ENCODE data around the gene NCF4. TPM values are rescaled to one million over a fixed set of nuclear protein-coding genes. Genes with fewer than 3 reads are reported as not detected.

Gene NCF4
- total RNA-seq, 1 donor: not detected

DNA sequence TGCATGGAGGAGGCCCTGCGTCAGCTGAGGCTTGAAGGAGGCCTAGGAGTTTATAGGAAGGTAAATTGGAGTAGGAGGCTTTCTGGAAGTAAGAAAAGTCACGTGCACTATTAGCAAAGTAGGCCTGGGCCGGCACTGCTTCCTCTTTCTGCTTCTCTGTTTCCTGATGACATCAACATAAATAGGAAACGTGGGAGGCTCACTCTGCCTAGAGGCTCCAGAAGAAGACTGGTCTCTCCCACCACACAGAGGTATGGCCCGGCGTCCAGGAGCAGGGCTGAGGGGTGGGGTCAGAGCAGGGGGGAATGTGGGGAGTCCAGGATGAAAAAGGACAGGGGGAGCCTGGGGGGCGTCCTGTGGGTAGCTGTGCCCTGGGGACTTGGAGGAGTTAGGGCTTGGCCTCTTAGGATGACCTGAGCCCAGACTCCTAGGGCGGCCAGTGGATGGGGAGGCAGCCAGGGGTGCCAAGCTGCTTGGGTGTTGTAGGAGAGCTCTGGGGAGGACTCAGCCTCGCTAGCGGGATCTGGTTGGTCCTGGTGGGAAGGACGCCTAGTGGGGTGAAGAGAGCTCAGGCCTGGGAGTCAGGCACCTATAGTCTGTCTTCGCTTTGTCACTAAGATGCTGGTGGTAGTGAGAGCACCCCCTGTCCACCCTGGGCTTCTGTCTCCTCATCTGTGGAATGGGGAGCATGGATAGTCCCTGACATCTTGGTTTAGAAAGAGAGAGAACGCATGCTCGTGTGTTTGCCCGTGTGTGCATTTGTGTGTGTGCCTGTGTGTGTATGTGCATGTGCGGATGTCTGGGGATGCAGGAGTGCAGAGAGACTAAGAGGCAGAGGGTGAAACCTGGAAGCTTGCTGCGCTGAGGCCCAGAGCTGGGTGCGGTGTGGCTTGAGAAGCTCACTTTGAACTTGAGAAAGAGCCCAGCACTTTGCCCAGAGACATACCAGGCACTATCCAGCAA is 52.9 kb downstream of the NCF4 start, which contains the start of gene CSF2RB:
Gene CSF2RB, plus strand, starts transcription at position 202 of the 963 bp plus-strand sequence. CDS start 8,580 bp downstream, outside the sequence.
- H3K4me3 ChIP-seq (ENCODE audit: low read depth, low read length): no peak within 1 kb of the TSS
- DNase-seq (ENCODE audit: low read depth): no peak

DNA sequence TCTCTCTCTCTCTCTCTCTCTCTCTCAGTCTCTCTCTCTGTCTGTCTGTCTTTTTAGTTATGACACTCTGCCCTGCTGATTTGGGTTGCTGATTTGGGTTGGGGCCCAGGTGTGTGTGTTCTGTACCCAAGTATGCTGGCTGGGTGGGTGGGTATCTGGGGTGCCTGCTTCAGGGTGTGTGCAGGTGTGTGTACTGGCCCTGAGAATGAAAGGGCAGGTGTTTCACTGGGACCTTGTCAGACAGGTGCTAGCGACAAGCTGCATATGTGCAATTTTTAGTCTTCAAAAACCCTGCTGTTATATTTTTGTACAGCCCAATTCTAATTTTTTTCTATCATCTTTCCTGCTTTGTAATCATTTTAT is 53.6 kb downstream of the NCF4 start:
- no peak for DNase-seq (ENCODE audit: low read depth)
- H3K4me3 ChIP-seq (ENCODE audit: low read depth, low read length): no peak overlapping the region
- TF ChIP-seq, protein P1, sequence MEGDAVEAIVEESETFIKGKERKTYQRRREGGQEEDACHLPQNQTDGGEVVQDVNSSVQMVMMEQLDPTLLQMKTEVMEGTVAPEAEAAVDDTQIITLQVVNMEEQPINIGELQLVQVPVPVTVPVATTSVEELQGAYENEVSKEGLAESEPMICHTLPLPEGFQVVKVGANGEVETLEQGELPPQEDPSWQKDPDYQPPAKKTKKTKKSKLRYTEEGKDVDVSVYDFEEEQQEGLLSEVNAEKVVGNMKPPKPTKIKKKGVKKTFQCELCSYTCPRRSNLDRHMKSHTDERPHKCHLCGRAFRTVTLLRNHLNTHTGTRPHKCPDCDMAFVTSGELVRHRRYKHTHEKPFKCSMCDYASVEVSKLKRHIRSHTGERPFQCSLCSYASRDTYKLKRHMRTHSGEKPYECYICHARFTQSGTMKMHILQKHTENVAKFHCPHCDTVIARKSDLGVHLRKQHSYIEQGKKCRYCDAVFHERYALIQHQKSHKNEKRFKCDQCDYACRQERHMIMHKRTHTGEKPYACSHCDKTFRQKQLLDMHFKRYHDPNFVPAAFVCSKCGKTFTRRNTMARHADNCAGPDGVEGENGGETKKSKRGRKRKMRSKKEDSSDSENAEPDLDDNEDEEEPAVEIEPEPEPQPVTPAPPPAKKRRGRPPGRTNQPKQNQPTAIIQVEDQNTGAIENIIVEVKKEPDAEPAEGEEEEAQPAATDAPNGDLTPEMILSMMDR (IDR thresholded peaks at IDR 0.05; ENCODE audit: insufficient read depth, low read length): no peak

More for the DNA sequence above, 52.9 kb downstream of the NCF4 start, which contains the start of gene CSF2RB:
- TF ChIP-seq, protein P1 (IDR thresholded peaks at IDR 0.05; ENCODE audit: insufficient read depth, low read length): no peak

DNA sequence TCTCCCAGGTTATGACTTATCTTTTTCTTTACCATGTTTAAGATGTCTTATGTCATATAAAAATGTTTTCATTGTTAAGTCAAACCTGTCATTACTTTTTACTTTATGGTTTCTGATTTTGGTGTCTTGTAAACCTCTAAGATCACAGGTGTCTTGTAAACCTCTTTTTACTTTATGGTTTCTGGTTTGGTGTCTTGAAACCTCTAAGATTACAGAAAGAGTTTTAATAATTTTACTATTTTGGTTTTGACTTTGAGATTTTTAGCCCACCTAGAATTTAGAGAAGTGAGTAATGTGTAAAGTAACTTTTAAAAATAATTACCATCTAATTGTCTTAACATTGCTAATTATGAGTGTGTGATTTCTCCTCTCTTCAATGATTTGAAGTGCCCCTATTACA is 55.2 kb downstream of the NCF4 start:
- DNase-seq (ENCODE audit: low read depth): no peak
- H3K4me3 ChIP-seq (ENCODE audit: low read depth, low read length): no peak overlapping the region
- TF ChIP-seq, protein P1 (IDR thresholded peaks at IDR 0.05; ENCODE audit: insufficient read depth, low read length): no peak

DNA sequence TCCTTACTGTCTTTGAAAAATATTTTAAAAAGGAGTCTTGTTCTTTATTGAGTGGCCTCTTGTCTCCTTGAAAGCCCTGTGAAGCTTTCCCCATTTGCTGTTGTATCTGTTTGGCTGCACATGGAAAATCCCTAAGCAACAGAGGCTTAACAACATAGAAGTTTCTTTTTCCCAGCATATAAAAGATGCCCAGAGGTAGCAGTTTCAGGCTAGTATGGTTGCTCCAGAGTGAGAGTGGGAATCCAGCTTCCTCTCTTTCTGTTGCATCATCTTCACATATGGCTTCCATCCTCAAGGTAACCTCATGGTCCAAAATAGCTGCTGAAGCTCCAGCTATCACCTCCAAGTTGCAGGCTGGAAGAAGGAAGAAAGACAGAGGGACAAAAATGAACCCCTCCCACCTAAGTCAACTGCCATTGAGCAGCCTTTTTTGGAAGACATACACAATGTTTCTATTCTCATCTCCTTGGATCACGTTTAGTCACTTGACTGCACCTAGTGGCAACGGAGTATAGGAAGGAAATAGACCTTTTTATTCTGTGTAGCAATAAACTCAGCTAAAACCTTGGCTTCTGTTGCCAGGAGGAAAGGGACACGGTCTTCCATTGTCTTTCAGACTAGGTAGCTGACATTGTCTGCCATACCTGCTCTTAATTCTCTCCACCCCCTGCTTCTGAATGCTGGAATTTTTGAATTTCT is 57.9 kb downstream of the NCF4 start:
- H3K4me3 ChIP-seq (ENCODE audit: low read depth, low read length): no peak overlapping the region
- no peak for DNase-seq (ENCODE audit: low read depth)
- TF ChIP-seq, protein P1 (IDR thresholded peaks at IDR 0.05; ENCODE audit: insufficient read depth, low read length): no peak

DNA sequence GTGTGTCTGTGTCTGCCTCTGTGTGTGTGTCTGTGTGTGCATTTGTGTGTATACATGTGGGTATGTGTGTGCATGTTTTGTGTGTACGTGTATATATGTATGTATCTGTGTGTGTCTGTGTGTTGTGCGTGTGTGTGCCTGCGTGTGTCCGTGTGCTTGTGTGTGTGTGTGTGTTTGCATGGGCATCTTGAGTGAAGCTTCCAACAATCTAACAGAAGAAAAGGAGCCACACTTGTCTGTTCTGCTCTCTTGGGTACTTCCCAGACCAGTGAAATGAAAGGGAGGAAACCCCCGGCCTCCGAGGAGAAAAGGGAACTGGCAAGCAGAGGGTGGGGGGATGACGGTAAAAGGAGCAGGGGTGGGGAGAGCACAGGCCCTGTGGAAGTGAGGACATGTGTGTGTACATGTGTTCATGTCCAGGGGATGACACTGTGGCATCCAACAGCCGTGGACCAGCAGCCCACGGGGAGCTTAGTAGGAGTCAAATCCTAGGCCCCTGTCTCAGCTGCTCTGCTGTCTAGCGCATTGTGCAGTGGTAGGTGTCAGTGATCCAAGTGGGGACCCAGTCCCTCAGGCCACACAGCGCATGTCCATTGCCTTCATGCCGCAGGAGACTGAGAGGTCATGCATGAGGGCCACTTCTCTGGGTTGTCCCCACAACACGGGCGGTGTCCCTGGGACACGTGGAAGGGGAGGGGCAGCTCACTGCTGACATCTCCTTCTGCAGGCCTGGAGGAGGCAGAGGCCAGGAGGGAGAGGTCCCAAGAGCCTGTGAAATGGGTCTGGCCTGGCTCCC is 60.7 kb downstream of the NCF4 start:
- TF ChIP-seq, protein P1 (IDR thresholded peaks at IDR 0.05; ENCODE audit: insufficient read depth, low read length): no peak
- DNase-seq (ENCODE audit: low read depth): no peak
- H3K4me3 ChIP-seq (ENCODE audit: low read depth, low read length): no peak overlapping the region

DNA sequence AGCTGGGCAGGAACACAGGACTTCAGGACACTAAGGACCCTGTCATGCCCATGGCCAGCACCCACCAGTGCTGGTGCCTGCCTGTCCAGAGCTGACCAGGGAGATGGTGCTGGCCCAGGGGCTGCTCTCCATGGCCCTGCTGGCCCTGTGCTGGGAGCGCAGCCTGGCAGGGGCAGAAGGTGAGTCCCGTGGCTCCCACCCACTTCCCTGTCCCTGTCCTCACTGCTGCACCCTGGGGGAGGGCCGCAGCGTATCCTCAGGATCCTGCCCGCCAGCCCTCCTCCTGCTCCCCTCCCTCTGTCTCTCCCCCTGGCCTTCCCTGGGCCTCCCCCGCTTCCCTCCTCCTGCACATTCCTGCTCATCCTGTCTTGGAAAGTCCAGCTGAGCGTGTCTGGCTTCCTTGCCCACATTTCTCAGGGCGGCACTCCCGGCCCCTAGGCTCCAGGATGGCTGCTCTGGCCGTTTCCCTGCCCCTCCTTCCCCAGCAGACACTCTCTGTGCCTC is 61.4 kb downstream of the NCF4 start:
- no peak overlapping the region for H3K4me3 ChIP-seq (ENCODE audit: low read depth, low read length)
- TF ChIP-seq, protein P1 (IDR thresholded peaks at IDR 0.05; ENCODE audit: insufficient read depth, low read length): no peak
- DNase-seq (ENCODE audit: low read depth): no peak

All from fibroblast of the aortic adventitia (primary cell).